Colonic mucosa (tissue), 4 donors: ENCODE measurements around the gene HOXA13. TPM values are rescaled to one million over a fixed set of nuclear protein-coding genes. Genes with fewer than 3 reads are reported as not detected.
A peak's percentile ranks its signal among the peaks of the same experiment; 100 is the strongest.

ENCODE experiments used
- DNase-seq: peaks from one replicate; pipeline ENCODE4 v3.0.0-alpha.2; 2020
- H3K27ac ChIP-seq: fragments of 200-600 bp; one replicate; pipeline ENCODE4 v1.8.0; 2021
- H3K27me3 ChIP-seq: fragments of 200-600 bp; one replicate; pipeline ENCODE4 v1.8.0; 2021
- H3K36me3 ChIP-seq: fragments of 200-600 bp; one replicate; pipeline ENCODE4 v1.8.0; 2021
- H3K4me1 ChIP-seq: fragments of 200-600 bp; one replicate; pipeline ENCODE4 v1.8.0; 2021; ENCODE audit warnings: mild to moderate bottlenecking
- H3K4me3 ChIP-seq: fragments of 200-600 bp; one replicate; pipeline ENCODE4 v1.8.0; 2021
- H3K9ac ChIP-seq, 2 donors: one replicate each; pipeline ENCODE4 v1.7.0; 2013; ENCODE audit warnings: control low read depth in 2 of 2, low read depth in 2 of 2, low read length in 2 of 2
- H3K9me3 ChIP-seq: fragments of 200-600 bp; one replicate; pipeline ENCODE4 v1.8.0; 2021
- CTCF ChIP-seq: fragments of 200-600 bp; IDR thresholded peaks from one replicate; pipeline ENCODE4 v1.8.0; 2022; ENCODE audit warnings: antibody characterized with exemption, mild to moderate bottlenecking
- intact Hi-C: fragments of 100-400 bp; cut with DNase I; formaldehyde crosslinking; loops from one replicate; pipeline ENCODE4 v1.14.1; 2022
- total RNA-seq, 2 donors: library from RNA; stranded (reverse); fragmentation: NEBNext Ultra II Directional in 1 of 2; extraction: Animal tissue kit (Norgen Biotek cat#: 25700) in 1 of 2; gene quantifications; one replicate each; pipeline ENCODE4 v1.2.1, GENCODE V29; 2021
- donor health status: healthy.
- donor health status: DM: no; HTN: no; CAD: no.
- donor health status: DM: no; HTN: no; CAD: no.

HOXA13 gene
- total RNA-seq, 2 donors from 2014 or later, result 22.7 to 33.8 TPM

- no peak for TF ChIP-seq CTCF
- peak; percentile 70 for DNase-seq
- Histone ChIP-seq H3K9me3 (no peaks in the 10 kb centered on the region), H3K36me3 (no peaks in the 10 kb centered on the region), H3K4me3 (peak overlapping the region; percentile 39), H3K27me3 (no peaks in the 10 kb centered on the region), H3K27ac (peak overlapping the region; percentile 94), H3K9ac (peak overlapping the region; percentile 74 to 89), H3K4me1 (peaks cover 6% of the 10 kb centered on the region)
- intact Hi-C loops, result loop anchor here (10.0 kb wide), 2 partner anchors 553 to 903 kb away; partner anchors contain the start of gene TAX1BP1
Observed at GRCh38 chr7:27191833-27192545, 7.9 kb downstream of the HOXA13 start.

GRCh38 chr7:27191161-27191731, 8.6 kb downstream of the HOXA13 start:
- Histone ChIP-seq H3K9me3 (no peaks in the 10 kb centered on the region), H3K27me3 (no peaks in the 10 kb centered on the region), H3K9ac (peak overlapping the region; percentile 74 to 89), H3K4me3 (peak overlapping the region; percentile 39), H3K4me1 (peaks cover 6% of the 10 kb centered on the region), H3K27ac (peak overlapping the region; percentile 94), H3K36me3 (no peaks in the 10 kb centered on the region)
- intact Hi-C loops, result loop anchor here (10.0 kb wide), 2 partner anchors 554 to 904 kb away; partner anchors contain the start of gene TAX1BP1
- no peak for TF ChIP-seq CTCF
- DNase-seq, result peak; percentile 47

- no peak for TF ChIP-seq CTCF
- no peaks in the 10 kb centered on the region for H3K9me3 ChIP-seq
- no peak overlapping the region for H3K4me3 ChIP-seq
- H3K4me1 ChIP-seq, result peaks cover 6% of the 10 kb centered on the region
- H3K27me3 ChIP-seq, result peaks cover 5% of the 10 kb centered on the region
- no peaks in the 10 kb centered on the region for H3K36me3 ChIP-seq
- DNase-seq, result peak; percentile 39
- intact Hi-C loops, result loop anchor here (10.0 kb wide), 2 partner anchors 555 to 905 kb away; partner anchors contain the start of gene TAX1BP1
- peak overlapping the region in 1 of 2 donors; percentile 89 for H3K9ac ChIP-seq
- peak overlapping the region; percentile 94 for H3K27ac ChIP-seq
Observed at GRCh38 chr7:27189997-27190748, 9.7 kb downstream of the HOXA13 start.

GRCh38 chr7:27189295-27189996, 10.4 kb downstream of the HOXA13 start:
- Histone ChIP-seq H3K27me3 (peaks cover 5% of the 10 kb centered on the region), H3K27ac (peak overlapping the region; percentile 94), H3K9me3 (no peaks in the 10 kb centered on the region), H3K9ac (peak overlapping the region; percentile 81 to 89), H3K36me3 (no peaks in the 10 kb centered on the region), H3K4me3 (peak overlapping the region; percentile 29), H3K4me1 (peaks cover 6% of the 10 kb centered on the region)
- peak; percentile 77 for DNase-seq
- intact Hi-C loops, result no loop called here
- TF ChIP-seq CTCF, result no peak
